HCT116 (cell line): ENCODE results near the gene ITIH3. TPM values are rescaled to one million over a fixed set of nuclear protein-coding genes. Genes with fewer than 3 reads are reported as not detected.

ENCODE experiments used
- ATAC-seq: fragments of 200-7000 bp; cut with Tn5 transposase; 2 replicates; pipeline ENCODE4 v1.9.1; 2020; ENCODE audit warnings: mild to moderate bottlenecking, moderate library complexity
- BruUV-seq: library from RNA; stranded (reverse); fragments of 400-500 nt; replicated peaks from 2 replicates; lab custom pipeline; 2021; lab: Mats Ljungman, UMichigan
- CTCF ChIA-PET: fragments of 300-600 bp; sonication (Branson Sonifier 250); formaldehyde crosslinking; loops from one replicate; lab custom pipeline; 2021; ENCODE audit warnings: antibody characterized with exemption; lab: Charles Lee
- POLR2A ChIA-PET: fragments of 300-600, 350-600 bp; sonication (Branson Sonifier 250); formaldehyde crosslinking; loops from one replicate; lab custom pipeline; 2021; ENCODE audit warnings: antibody characterized with exemption; lab: Charles Lee
- RAD21 ChIA-PET, 2 experiments: fragments of 300-600 bp; sonication (Branson Sonifier 250); formaldehyde crosslinking; loops; one replicate each; lab custom pipeline; 2023; ENCODE audit warnings: low total read pairs in 2 of 2; ENCODE audit not compliant: uncharacterized antibody in 2 of 2, unreplicated experiment in 2 of 2, low non-redundant PET in 1 of 2; lab: Charles Lee
- DNase-seq: peaks from one replicate; pipeline ENCODE4 v3.0.0-alpha.2; 2010; ENCODE audit warnings: low read depth, low spot score
- H2AFZ ChIP-seq: fragments of 200-600 bp; shearing (Covaris generic), sonication (generic); 2 replicates; pipeline ENCODE4 v1.6.1; 2017; ENCODE audit warnings: low read depth, mixed run types, mixed read lengths, antibody characterized with exemption, low read length; ENCODE audit not compliant: poor library complexity, severe bottlenecking
- H3K27ac ChIP-seq: 2 replicates; pipeline ENCODE4 v1.5.1; 2012; ENCODE audit warnings: low read depth, low read length
- H3K27me3 ChIP-seq: fragments of 200-600 bp; sonication (generic); 2 replicates; pipeline ENCODE4 v1.6.1; 2016; ENCODE audit warnings: mixed run types, low read length, mixed read lengths; ENCODE audit not compliant: insufficient read depth
- H3K36me3 ChIP-seq, 2 experiments: fragments of 200-500 bp in 1 of 2; fragments of 200-600 bp in 1 of 2; sonication (Bioruptor generic) in 1 of 2; sonication (generic) in 1 of 2; 2 replicates each; pipeline versions ENCODE4 v1.5.1 to v1.6.1; 2014 to 2016; ENCODE audit warnings: low read length in 2 of 2, inconsistent platforms in 1 of 2, mixed read lengths in 1 of 2, mixed run types in 1 of 2; ENCODE audit not compliant: insufficient read depth in 2 of 2, control insufficient read depth in 1 of 2
- H3K4me1 ChIP-seq, 2 experiments: fragments of 200-600 bp in 1 of 2; sonication (generic) in 1 of 2; 2 replicates each; pipeline versions ENCODE4 v1.5.1 to v1.6.1; 2012 to 2017; ENCODE audit warnings: low read length in 2 of 2, inconsistent platforms in 1 of 2, mild to moderate bottlenecking in 1 of 2, mixed read lengths in 1 of 2, mixed run types in 1 of 2, moderate library complexity in 1 of 2; ENCODE audit not compliant: insufficient read depth in 2 of 2, control insufficient read depth in 1 of 2
- H3K4me2 ChIP-seq: fragments of 200-600 bp; sonication (generic); 2 replicates; pipeline ENCODE4 v1.6.1; 2017; ENCODE audit warnings: mixed run types, low read length, mixed read lengths
- H3K4me3 ChIP-seq, 2 experiments: fragments of 200-600 bp in 1 of 2; sonication (generic) in 1 of 2; replicated peaks in 1 of 2; 2 replicates each; pipeline ENCODE4 v1.5.1; 2011 to 2016; ENCODE audit warnings: low read length in 2 of 2, control low read depth in 1 of 2, low read depth in 1 of 2, mild to moderate bottlenecking in 1 of 2, mixed read lengths in 1 of 2, mixed run types in 1 of 2
- H3K79me2 ChIP-seq: fragments of 200-600 bp; sonication (generic); 2 replicates; pipeline ENCODE4 v1.6.1; 2017; ENCODE audit warnings: mild to moderate bottlenecking, mixed run types, low read length, moderate library complexity, mixed read lengths; ENCODE audit not compliant: insufficient read depth
- H3K9ac ChIP-seq: fragments of 200-600 bp; sonication (generic); 2 replicates; pipeline ENCODE4 v1.6.1; 2016; ENCODE audit warnings: low read length, mixed read lengths
- H3K9me2 ChIP-seq: fragments of 200-600 bp; sonication (generic), shearing (Covaris generic); 2 replicates; pipeline ENCODE4 v1.6.1; 2017; ENCODE audit warnings: mixed run types, mild to moderate bottlenecking, moderate library complexity; ENCODE audit not compliant: insufficient read depth
- H3K9me3 ChIP-seq, 2 experiments: fragments of 200-500 bp in 1 of 2; fragments of 200-600 bp in 1 of 2; sonication (Bioruptor generic) in 1 of 2; sonication (generic) in 1 of 2; 2 replicates each; pipeline ENCODE4 v1.6.1; 2014 to 2017; ENCODE audit warnings: low read length in 2 of 2, mixed read lengths in 2 of 2, inconsistent platforms in 1 of 2, low read depth in 1 of 2, mild to moderate bottlenecking in 1 of 2, mixed run types in 1 of 2, moderate library complexity in 1 of 2; ENCODE audit not compliant: control insufficient read depth in 1 of 2, insufficient read depth in 1 of 2
- H4K20me1 ChIP-seq: fragments of 200-600 bp; sonication (generic), shearing (Covaris generic); 2 replicates; pipeline ENCODE4 v1.6.1; 2017; ENCODE audit warnings: mixed run types, mild to moderate bottlenecking, moderate library complexity; ENCODE audit not compliant: insufficient read depth
- CEBPB ChIP-seq: IDR thresholded peaks from 2 replicates; pipeline ENCODE4 v1.6.1; 2012; ENCODE audit warnings: low read depth
- CTCF ChIP-seq, 3 experiments: fragments of 200-600 bp in 1 of 3; sonication (generic) in 1 of 3; IDR thresholded peaks in 2 of 3; conservative IDR thresholded peaks in 1 of 3; 2 replicates each; pipeline ENCODE4 v1.5.1; 2012 to 2017; ENCODE audit warnings: low read depth in 2 of 3, low read length in 2 of 3, antibody characterized with exemption in 1 of 3, borderline replicate concordance in 1 of 3, control low read depth in 1 of 3, mild to moderate bottlenecking in 1 of 3, mixed read lengths in 1 of 3, mixed run types in 1 of 3, moderate library complexity in 1 of 3; ENCODE audit not compliant: insufficient read depth in 1 of 3
- EZH2phosphoT487 ChIP-seq: fragments of 200-600 bp; IDR thresholded peaks from 2 replicates; pipeline ENCODE4 v1.6.1; 2018; ENCODE audit warnings: antibody characterized with exemption, borderline replicate concordance
- JUND ChIP-seq: IDR thresholded peaks from 2 replicates; pipeline ENCODE4 v1.6.1; 2012
- POLR2A ChIP-seq: IDR thresholded peaks from 2 replicates; pipeline ENCODE4 v1.7.0; 2011; ENCODE audit warnings: borderline replicate concordance; ENCODE audit not compliant: insufficient read depth, insufficient read length; ENCODE audit errors: extremely low read depth
- SIN3A ChIP-seq: IDR thresholded peaks from 2 replicates; pipeline ENCODE4 v1.6.1; 2012; ENCODE audit warnings: low read depth
- TCF7L2 ChIP-seq: IDR thresholded peaks from 2 replicates; pipeline ENCODE4 v1.7.0; 2011; ENCODE audit warnings: borderline replicate concordance, inconsistent platforms; ENCODE audit not compliant: insufficient read depth, insufficient read length; ENCODE audit errors: extremely low read depth
- ZFX ChIP-seq: fragments of 450-650 bp; IDR thresholded peaks from 2 replicates; pipeline ENCODE4 v1.6.1; 2017
- intact Hi-C: fragments of 100-400 bp; cut with micrococcal nuclease; formaldehyde crosslinking; loops from 2 replicates; pipeline ENCODE4 v1.10.0; 2022
- total RNA-seq: library from RNA; stranded (reverse); gene quantifications from one replicate; pipeline ENCODE4 v1.2.1, GENCODE V29; 2021; ENCODE audit not compliant: unreplicated experiment

Gene ITIH3
- total RNA-seq, 1 experiment from 2014 or later = 0.44 TPM

GRCh38 chr3:52820736-52821135 is 26.1 kb downstream of the ITIH3 start:
- DNase-seq = peak; percentile 12
- no peak overlapping the region for H3K27ac ChIP-seq
- intact Hi-C loops = loop anchor here (2.0 kb wide), 1 partner anchor 78 kb away; no protein-coding TSS in a partner anchor
- H3K27me3 ChIP-seq = no peaks in the 10 kb centered on the region
- H2AFZ ChIP-seq = no peak overlapping the region
- POLR2A ChIA-PET = interaction anchor here (0.5 kb wide), 1 partner anchor 275 kb away, joined by 3 read pairs; no protein-coding TSS in a partner anchor
- no TSS peak for BruUV-seq
- no peaks in the 10 kb centered on the region for H3K9me3 ChIP-seq
- peak; percentile 94 for ATAC-seq
- CTCF ChIA-PET = interaction anchor here (0.8 to 2.0 kb wide), 5 partner anchors 8 to 41 kb away, joined by 3 to 11 read pairs (median 5); no protein-coding TSS in a partner anchor
- H4K20me1 ChIP-seq = no peaks in the 10 kb centered on the region
- RAD21 ChIA-PET = no interaction called here
- no peak overlapping the region for H3K9ac ChIP-seq
- no peak overlapping the region for H3K4me3 ChIP-seq
- peak; percentile 46 to 96 (median 90); a peak in 5 of 6 replicates for TF ChIP-seq CTCF (IDR thresholded peaks at IDR 0.05 in 2 of 3, conservative IDR thresholded peaks at IDR 0.05 in 1 of 3; ENCODE audit: borderline replicate concordance in 1 of 3, insufficient read depth in 1 of 3, low read depth in 2 of 3, low read length in 2 of 3)
- no peak for TF ChIP-seq SIN3A
- H3K4me2 ChIP-seq = no peak overlapping the region
- H3K9me2 ChIP-seq = no peaks in the 10 kb centered on the region
- no peaks in the 10 kb centered on the region for H3K36me3 ChIP-seq
- H3K4me1 ChIP-seq = peaks cover 0 to 6% of the 10 kb centered on the region in 2 experiments; a peak in 1 of 4 replicates
- H3K79me2 ChIP-seq = no peaks in the 10 kb centered on the region

DNA sequence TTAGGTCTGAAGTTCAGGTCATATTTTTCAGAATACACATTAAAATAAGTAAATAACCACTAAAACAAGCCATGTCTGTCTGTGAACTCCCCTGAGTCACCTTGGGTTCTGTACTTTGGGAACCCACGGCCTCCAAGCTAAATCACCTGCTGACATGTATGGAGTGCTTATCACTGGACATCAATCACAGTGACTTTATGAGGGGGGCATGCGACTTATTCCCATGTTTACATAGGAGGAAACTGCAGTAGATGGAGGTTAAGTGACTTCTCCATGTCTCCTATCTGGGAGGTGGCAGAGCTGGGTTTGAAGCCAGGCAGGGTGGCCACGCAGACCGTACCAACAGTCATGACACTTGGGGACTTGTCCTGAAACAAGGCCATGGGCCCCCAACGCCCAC is 27.8 kb downstream of the ITIH3 start:
- RAD21 ChIA-PET = no interaction called here
- Histone ChIP-seq H3K4me3 (no peak overlapping the region), H3K9ac (no peak overlapping the region), H3K9me3 (no peaks in the 10 kb centered on the region), H3K79me2 (no peaks in the 10 kb centered on the region), H3K27me3 (no peaks in the 10 kb centered on the region), H3K4me2 (no peak overlapping the region), H3K36me3 (no peaks in the 10 kb centered on the region), H3K27ac (no peak overlapping the region), H4K20me1 (no peaks in the 10 kb centered on the region)
- DNase-seq = no peak
- POLR2A ChIA-PET = no interaction called here
- BruUV-seq = no TSS peak
- CTCF ChIA-PET = no interaction called here
- no peak for TF ChIP-seq POLR2A
- no peak for TF ChIP-seq TCF7L2
- no peak for TF ChIP-seq SIN3A
- no peak for TF ChIP-seq ZFX
- TF ChIP-seq CEBPB = no peak
- TF ChIP-seq JUND = no peak
- TF ChIP-seq EZH2phosphoT487 = no peak
- TF ChIP-seq, all 23 proteins: peak for 0
- intact Hi-C loops = no loop called here
- Histone ChIP-seq H3K4me1 (peaks cover 0 to 6% of the 10 kb centered on the region in 2 experiments; a peak in 1 of 4 replicates), H2AFZ (no peak overlapping the region), H3K9me2 (no peaks in the 10 kb centered on the region)
- ATAC-seq = no peak
